HL-60 (cell line): ENCODE measurements around the gene PTGER3.

Experiments
- DNase-seq, 2 experiments: peaks; one replicate each; pipeline ENCODE4 v3.0.0-alpha.2; 2010 to 2020; ENCODE audit warnings: low read depth in 1 of 2, low spot score in 1 of 2
- H3K27ac ChIP-seq: fragments of 250-450 bp; sonication (Bioruptor Pico); replicated peaks from 2 replicates; pipeline ENCODE4 v1.5.1; 2020; ENCODE audit warnings: mild to moderate bottlenecking, moderate library complexity
- H3K27me3 ChIP-seq: fragments of 250-450 bp; sonication (Bioruptor Pico); 2 replicates; pipeline ENCODE4 v1.5.1; 2021; ENCODE audit warnings: mild to moderate bottlenecking, moderate library complexity; ENCODE audit not compliant: insufficient read depth, poor library complexity, severe bottlenecking
- H3K4me3 ChIP-seq: replicated peaks from 2 replicates; pipeline ENCODE4 v1.5.1; 2011; ENCODE audit warnings: mild to moderate bottlenecking, control low read depth, low read length; ENCODE audit not compliant: insufficient read depth
- GABPA ChIP-seq: IDR thresholded peaks from 2 replicates; pipeline ENCODE4 v1.6.1; 2012; ENCODE audit warnings: low read depth
- POLR2AphosphoS5 ChIP-seq: IDR thresholded peaks from 2 replicates; pipeline ENCODE4 v1.6.1; 2012; ENCODE audit warnings: low read depth
- SPI1 ChIP-seq: IDR thresholded peaks from 2 replicates; pipeline ENCODE4 v1.6.1; 2012; ENCODE audit warnings: low read depth, mild to moderate bottlenecking, borderline replicate concordance
- TF ChIP-seq, protein P1 (sequence below): IDR thresholded peaks from 2 replicates; pipeline ENCODE4 v1.6.1; 2012; ENCODE audit warnings: low read depth; ENCODE audit not compliant: insufficient replicate concordance
- TF ChIP-seq, protein P2 (sequence below): IDR thresholded peaks from one replicate; pipeline ENCODE4 v1.5.1; 2011; ENCODE audit warnings: low read length, control low read depth, inconsistent platforms; ENCODE audit not compliant: insufficient read depth

Gene PTGER3

DNA sequence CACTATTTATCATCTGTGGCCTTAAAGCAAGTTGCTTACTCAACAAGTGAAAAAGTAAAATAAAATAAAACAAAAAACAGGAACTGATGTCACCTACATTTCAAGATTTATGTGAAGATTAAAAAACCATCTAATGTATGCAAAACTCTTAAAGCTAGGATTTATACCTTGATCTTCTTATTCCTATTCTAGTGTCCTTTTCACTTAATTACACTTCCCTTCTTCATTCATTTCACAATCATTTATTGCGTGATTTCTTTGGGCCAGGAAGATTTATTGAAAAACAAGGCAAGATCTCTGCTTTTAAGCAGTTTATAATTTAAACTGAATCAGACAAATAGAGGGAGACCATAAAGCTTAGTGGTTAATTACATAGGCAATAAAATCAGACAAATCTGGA, 18.6 kb downstream of the PTGER3 start:
- Histone ChIP-seq H3K4me3 (no peak overlapping the region), H3K27ac (no peak overlapping the region), H3K27me3 (no peaks in the 10 kb centered on the region)
- TF ChIP-seq GABPA: no peak
- peak; percentile 15; the same call in 1 of the 2 replicates for TF ChIP-seq SPI1
- no peak for DNase-seq

DNA sequence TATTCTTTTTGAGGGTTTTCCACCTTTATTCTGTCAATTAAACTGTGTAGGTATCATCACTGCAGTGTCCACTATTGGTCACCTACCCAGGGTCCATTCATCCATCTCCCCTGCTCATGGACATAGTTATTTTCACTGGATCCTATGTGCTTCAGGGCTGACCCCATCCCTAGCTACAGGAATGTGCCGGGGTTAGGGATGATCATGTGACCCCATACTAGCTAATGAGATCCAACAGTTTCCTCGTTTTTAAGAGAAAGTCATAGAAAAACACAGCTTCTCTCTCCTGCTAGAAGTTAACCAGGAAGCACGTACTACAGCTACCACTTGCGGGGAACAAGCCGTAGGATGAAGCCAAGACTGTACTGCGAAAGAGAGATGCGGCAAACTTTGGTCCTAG, 19.6 kb downstream of the PTGER3 start:
- DNase-seq: no peak
- Histone ChIP-seq H3K27ac (no peak overlapping the region), H3K27me3 (no peaks in the 10 kb centered on the region), H3K4me3 (no peak overlapping the region)
- TF ChIP-seq, protein P1, sequence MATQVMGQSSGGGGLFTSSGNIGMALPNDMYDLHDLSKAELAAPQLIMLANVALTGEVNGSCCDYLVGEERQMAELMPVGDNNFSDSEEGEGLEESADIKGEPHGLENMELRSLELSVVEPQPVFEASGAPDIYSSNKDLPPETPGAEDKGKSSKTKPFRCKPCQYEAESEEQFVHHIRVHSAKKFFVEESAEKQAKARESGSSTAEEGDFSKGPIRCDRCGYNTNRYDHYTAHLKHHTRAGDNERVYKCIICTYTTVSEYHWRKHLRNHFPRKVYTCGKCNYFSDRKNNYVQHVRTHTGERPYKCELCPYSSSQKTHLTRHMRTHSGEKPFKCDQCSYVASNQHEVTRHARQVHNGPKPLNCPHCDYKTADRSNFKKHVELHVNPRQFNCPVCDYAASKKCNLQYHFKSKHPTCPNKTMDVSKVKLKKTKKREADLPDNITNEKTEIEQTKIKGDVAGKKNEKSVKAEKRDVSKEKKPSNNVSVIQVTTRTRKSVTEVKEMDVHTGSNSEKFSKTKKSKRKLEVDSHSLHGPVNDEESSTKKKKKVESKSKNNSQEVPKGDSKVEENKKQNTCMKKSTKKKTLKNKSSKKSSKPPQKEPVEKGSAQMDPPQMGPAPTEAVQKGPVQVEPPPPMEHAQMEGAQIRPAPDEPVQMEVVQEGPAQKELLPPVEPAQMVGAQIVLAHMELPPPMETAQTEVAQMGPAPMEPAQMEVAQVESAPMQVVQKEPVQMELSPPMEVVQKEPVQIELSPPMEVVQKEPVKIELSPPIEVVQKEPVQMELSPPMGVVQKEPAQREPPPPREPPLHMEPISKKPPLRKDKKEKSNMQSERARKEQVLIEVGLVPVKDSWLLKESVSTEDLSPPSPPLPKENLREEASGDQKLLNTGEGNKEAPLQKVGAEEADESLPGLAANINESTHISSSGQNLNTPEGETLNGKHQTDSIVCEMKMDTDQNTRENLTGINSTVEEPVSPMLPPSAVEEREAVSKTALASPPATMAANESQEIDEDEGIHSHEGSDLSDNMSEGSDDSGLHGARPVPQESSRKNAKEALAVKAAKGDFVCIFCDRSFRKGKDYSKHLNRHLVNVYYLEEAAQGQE: no peak
- TF ChIP-seq GABPA (no peak), SPI1 (no peak), POLR2AphosphoS5 (no peak)
- TF ChIP-seq, protein P2, sequence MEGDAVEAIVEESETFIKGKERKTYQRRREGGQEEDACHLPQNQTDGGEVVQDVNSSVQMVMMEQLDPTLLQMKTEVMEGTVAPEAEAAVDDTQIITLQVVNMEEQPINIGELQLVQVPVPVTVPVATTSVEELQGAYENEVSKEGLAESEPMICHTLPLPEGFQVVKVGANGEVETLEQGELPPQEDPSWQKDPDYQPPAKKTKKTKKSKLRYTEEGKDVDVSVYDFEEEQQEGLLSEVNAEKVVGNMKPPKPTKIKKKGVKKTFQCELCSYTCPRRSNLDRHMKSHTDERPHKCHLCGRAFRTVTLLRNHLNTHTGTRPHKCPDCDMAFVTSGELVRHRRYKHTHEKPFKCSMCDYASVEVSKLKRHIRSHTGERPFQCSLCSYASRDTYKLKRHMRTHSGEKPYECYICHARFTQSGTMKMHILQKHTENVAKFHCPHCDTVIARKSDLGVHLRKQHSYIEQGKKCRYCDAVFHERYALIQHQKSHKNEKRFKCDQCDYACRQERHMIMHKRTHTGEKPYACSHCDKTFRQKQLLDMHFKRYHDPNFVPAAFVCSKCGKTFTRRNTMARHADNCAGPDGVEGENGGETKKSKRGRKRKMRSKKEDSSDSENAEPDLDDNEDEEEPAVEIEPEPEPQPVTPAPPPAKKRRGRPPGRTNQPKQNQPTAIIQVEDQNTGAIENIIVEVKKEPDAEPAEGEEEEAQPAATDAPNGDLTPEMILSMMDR: no peak

DNA sequence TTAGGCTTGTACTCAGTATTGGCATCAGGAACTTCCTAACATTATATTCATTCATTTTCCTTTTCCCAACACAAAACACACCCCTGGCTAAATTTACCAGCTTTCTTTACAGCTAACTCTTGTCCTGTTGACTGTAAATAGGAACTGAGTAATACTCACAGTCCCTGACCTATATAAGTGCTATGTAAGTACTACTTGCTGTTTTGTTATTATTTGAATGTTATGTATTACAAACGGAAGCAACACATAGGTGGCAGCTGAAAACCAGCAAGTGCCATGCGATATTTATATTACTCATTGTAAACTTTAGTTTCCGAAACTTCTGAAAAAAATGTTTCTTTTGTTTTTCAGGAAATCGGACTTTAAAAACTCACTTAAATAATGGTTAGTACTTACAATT, 21.5 kb downstream of the PTGER3 start:
- TF ChIP-seq SPI1: no peak
- no peak for TF ChIP-seq POLR2AphosphoS5
- TF ChIP-seq, protein P2: no peak
- TF ChIP-seq GABPA: no peak
- TF ChIP-seq, protein P1: no peak
- Histone ChIP-seq H3K27ac (no peak overlapping the region), H3K27me3 (no peaks in the 10 kb centered on the region), H3K4me3 (no peak overlapping the region)
- DNase-seq: no peak

DNA sequence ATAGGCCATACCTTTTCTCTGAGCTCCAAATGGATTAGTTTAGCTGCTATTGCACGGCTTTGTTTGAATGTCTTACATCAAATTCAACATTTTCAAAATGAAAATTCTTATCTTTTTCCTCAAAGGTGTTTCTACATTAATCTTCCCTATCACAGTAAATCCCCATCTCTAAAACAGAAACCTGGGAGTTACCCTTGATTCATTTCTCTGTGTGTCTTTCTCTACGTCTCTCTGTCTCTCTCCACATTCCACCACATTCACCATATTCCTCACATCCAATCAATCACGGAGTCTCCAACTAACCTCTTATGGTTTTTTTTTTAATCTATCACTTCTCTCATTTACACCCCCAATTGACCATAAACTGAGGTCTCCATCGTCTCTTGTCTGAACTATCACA, 24.1 kb downstream of the PTGER3 start:
- no peak for DNase-seq
- Histone ChIP-seq H3K4me3 (no peak overlapping the region), H3K27me3 (no peaks in the 10 kb centered on the region), H3K27ac (no peak overlapping the region)
- TF ChIP-seq, protein P1: no peak
- TF ChIP-seq POLR2AphosphoS5 (no peak), SPI1 (no peak), GABPA (no peak)
- TF ChIP-seq, protein P2: no peak
